ENCODE data around the gene PLEKHA7.

- TF ChIP-seq CTCF (IDR thresholded peaks at IDR 0.05 in 2 of 3, conservative IDR thresholded peaks at IDR 0.05 in 1 of 3; ENCODE audit: borderline replicate concordance in 1 of 3, insufficient read depth in 1 of 3, low read depth in 2 of 3, low read length in 2 of 3) (no peak), EZH2 (IDR thresholded peaks at IDR 0.05) (no peak), ATF3 (IDR thresholded peaks at IDR 0.05) (no peak), RAD21 (IDR thresholded peaks at IDR 0.05; ENCODE audit: low read depth) (no peak), ZFX (IDR thresholded peaks at IDR 0.05) (no peak), POLR2A (IDR thresholded peaks at IDR 0.05; ENCODE audit: borderline replicate concordance, extremely low read depth, insufficient read depth, insufficient read length) (no peak)
Measured at GRCh38 chr11:16759857-16760508, 254.2 kb downstream of the PLEKHA7 start.
